C4-2B (cell line): ENCODE results near the gene SSBP3.

ENCODE experiments used
- ZFX ChIP-seq: fragments of 450-650 bp; IDR thresholded peaks from 2 replicates; pipeline ENCODE4 v1.6.1; 2017
- TF ChIP-seq, protein P1 (sequence below): fragments of 450-650 bp; conservative IDR thresholded peaks from 2 replicates; pipeline ENCODE4 v1.5.1; 2017; ENCODE audit warnings: mild to moderate bottlenecking

DNA sequence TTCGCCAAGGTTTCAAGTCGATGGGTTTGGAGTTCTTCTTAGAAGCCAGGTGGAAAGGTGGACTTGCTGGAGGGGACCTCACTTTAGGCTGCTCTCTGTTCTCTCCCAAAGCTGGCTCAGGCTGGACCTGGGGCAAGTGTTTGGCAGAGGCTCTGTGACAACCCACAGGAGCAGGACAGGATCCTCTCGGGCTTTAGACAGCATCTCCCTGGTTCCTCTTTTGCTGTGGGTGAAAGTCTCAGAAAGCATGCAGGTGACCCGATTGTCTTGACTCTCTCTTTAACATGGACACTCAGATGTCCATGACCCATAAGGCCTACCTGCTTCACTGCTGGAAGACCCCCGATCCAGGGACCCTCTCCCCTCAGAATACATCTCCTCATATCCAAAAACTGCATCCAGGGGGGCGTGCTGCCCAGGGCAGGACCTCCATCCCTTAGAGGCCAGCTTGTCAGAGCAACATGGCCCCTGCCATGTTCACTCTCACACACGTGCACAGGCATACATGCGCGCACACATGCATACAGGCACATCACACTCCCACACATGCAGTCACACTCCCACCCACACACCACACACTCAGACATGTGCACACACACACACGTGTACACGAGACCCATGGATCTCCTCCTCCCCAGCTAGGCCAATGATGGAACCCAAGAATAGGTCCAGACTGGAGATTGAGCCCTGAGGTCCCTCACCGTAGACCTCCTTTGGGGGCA, 184.9 kb downstream of the SSBP3 start:
- TF ChIP-seq, protein P1, sequence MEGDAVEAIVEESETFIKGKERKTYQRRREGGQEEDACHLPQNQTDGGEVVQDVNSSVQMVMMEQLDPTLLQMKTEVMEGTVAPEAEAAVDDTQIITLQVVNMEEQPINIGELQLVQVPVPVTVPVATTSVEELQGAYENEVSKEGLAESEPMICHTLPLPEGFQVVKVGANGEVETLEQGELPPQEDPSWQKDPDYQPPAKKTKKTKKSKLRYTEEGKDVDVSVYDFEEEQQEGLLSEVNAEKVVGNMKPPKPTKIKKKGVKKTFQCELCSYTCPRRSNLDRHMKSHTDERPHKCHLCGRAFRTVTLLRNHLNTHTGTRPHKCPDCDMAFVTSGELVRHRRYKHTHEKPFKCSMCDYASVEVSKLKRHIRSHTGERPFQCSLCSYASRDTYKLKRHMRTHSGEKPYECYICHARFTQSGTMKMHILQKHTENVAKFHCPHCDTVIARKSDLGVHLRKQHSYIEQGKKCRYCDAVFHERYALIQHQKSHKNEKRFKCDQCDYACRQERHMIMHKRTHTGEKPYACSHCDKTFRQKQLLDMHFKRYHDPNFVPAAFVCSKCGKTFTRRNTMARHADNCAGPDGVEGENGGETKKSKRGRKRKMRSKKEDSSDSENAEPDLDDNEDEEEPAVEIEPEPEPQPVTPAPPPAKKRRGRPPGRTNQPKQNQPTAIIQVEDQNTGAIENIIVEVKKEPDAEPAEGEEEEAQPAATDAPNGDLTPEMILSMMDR = no peak
- TF ChIP-seq ZFX = no peak
